GM23338 (cell line): ENCODE measurements around the gene P2RX7. TPM values are rescaled to one million over a fixed set of nuclear protein-coding genes. Genes with fewer than 3 reads are reported as not detected.

Source experiments
- ATAC-seq: fragments of 200-7000 bp; cut with Tn5 transposase; 3 replicates; pipeline ENCODE4 v1.9.1; 2020
- DNase-seq: peaks from one replicate; pipeline ENCODE4 v3.0.0-alpha.2; 2015; ENCODE audit warnings: low spot score
- H2AFZ ChIP-seq: fragments of 200-600 bp; sonication (generic); 2 replicates; pipeline ENCODE4 v1.8.0; 2016; ENCODE audit warnings: antibody characterized with exemption, mild to moderate bottlenecking, moderate library complexity
- H3F3A ChIP-seq: fragments of 200-600 bp; sonication (generic); replicated peaks from 2 replicates; pipeline ENCODE4 v1.8.0; 2017; ENCODE audit warnings: antibody characterized with exemption, mixed run types, low read depth
- H3K27ac ChIP-seq: fragments of 200-600 bp; sonication (generic); 2 replicates; pipeline ENCODE4 v1.6.1; 2016; ENCODE audit warnings: low read depth
- H3K27me3 ChIP-seq: fragments of 200-600 bp; sonication (generic); 2 replicates; pipeline ENCODE4 v1.8.0; 2016; ENCODE audit warnings: mild to moderate bottlenecking, mixed run types, moderate library complexity; ENCODE audit not compliant: insufficient read depth
- H3K36me3 ChIP-seq: fragments of 200-600 bp; sonication (generic); 2 replicates; pipeline ENCODE4 v1.8.0; 2016; ENCODE audit warnings: mild to moderate bottlenecking; ENCODE audit not compliant: insufficient read depth
- H3K4me1 ChIP-seq: fragments of 200-600 bp; sonication (generic); 2 replicates; pipeline ENCODE4 v1.8.0; 2016; ENCODE audit warnings: mild to moderate bottlenecking, moderate library complexity; ENCODE audit not compliant: insufficient read depth
- H3K4me2 ChIP-seq: fragments of 200-600 bp; sonication (generic); 2 replicates; pipeline ENCODE4 v1.7.1; 2017; ENCODE audit warnings: mixed run types
- H3K4me3 ChIP-seq: fragments of 200-600 bp; sonication (generic); 2 replicates; pipeline ENCODE4 v1.6.1; 2016; ENCODE audit warnings: mixed run types
- H3K79me2 ChIP-seq: fragments of 200-600 bp; sonication (generic); replicated peaks from 2 replicates; pipeline ENCODE4 v1.8.0; 2017; ENCODE audit warnings: mild to moderate bottlenecking; ENCODE audit not compliant: insufficient read depth
- H3K9me2 ChIP-seq: fragments of 200-600 bp; sonication (generic); 2 replicates; pipeline ENCODE4 v1.8.0; 2017; ENCODE audit not compliant: insufficient read depth
- H4K20me1 ChIP-seq: fragments of 200-600 bp; sonication (generic); replicated peaks from 2 replicates; pipeline ENCODE4 v1.8.0; 2017; ENCODE audit warnings: mild to moderate bottlenecking; ENCODE audit not compliant: insufficient read depth
- H3K27ac Mint-ChIP-seq: 2 replicates; pipeline ENCODE4 v1.8.0; 2020; ENCODE audit warnings: inconsistent platforms, mild to moderate bottlenecking, moderate library complexity, mixed read lengths
- H3K27me3 Mint-ChIP-seq: 3 replicates; pipeline ENCODE4 v1.8.0; 2022; ENCODE audit warnings: low read depth, mild to moderate bottlenecking, moderate library complexity, mixed read lengths, inconsistent platforms; ENCODE audit not compliant: insufficient read depth, poor library complexity
- H3K36me3 Mint-ChIP-seq: 3 replicates; pipeline ENCODE4 v1.8.0; 2021; ENCODE audit warnings: low read depth, mild to moderate bottlenecking, inconsistent platforms, moderate library complexity, mixed read lengths
- H3K4me1 Mint-ChIP-seq: 3 replicates; pipeline ENCODE4 v1.8.0; 2020; ENCODE audit warnings: mild to moderate bottlenecking, inconsistent platforms, mixed read lengths
- H3K4me3 Mint-ChIP-seq: 3 replicates; pipeline ENCODE4 v1.8.0; 2021; ENCODE audit warnings: moderate library complexity, mild to moderate bottlenecking, inconsistent platforms, mixed read lengths
- H3K9me3 Mint-ChIP-seq: 3 replicates; pipeline ENCODE4 v1.8.0; 2020; ENCODE audit warnings: moderate library complexity, mild to moderate bottlenecking, inconsistent platforms, mixed read lengths
- CREB1 ChIP-seq: fragments of 250-450 bp; sonication (Bioruptor Pico); IDR thresholded peaks from 2 replicates; pipeline ENCODE4 v1.5.0; 2020; ENCODE audit warnings: low read depth, mild to moderate bottlenecking, moderate library complexity
- ETS1 ChIP-seq: IDR thresholded peaks from 2 replicates; pipeline ENCODE4 v1.6.1; 2016; ENCODE audit warnings: antibody characterized with exemption
- EZH2phosphoT487 ChIP-seq: fragments of 200-600 bp; sonication (generic); IDR thresholded peaks from one replicate; pipeline ENCODE4 v1.8.1; 2018; ENCODE audit warnings: antibody characterized with exemption; ENCODE audit not compliant: unreplicated experiment
- REST ChIP-seq: IDR thresholded peaks from one replicate; pipeline ENCODE4 v1.6.1; 2018; ENCODE audit warnings: antibody characterized with exemption; ENCODE audit not compliant: unreplicated experiment
- ZNF462 ChIP-seq: fragments of 250-450 bp; sonication (Bioruptor Pico); IDR thresholded peaks from 2 replicates; pipeline ENCODE4 v1.5.0; 2020; ENCODE audit warnings: mild to moderate bottlenecking, moderate library complexity
- polyA plus RNA-seq: library from polyadenylated mRNA; unstranded; fragments of >200 nt; fragmentation: Nextera tagmentation; extraction: Ambion mirVana; gene quantifications from 2 replicates; pipeline ENCODE4 v1.2.1, GENCODE V29; 2016
- small RNA-seq: library from RNA; depleted of rRNA; stranded (forward); fragments of <200 nt; gene quantifications from one replicate; pipeline ENCODE3, GENCODE V24; 2014; ENCODE audit warnings: low replicate concordance
- total RNA-seq: library from RNA; depleted of rRNA; stranded (reverse); fragments of >200 nt; shearing (Covaris generic); gene quantifications from 2 replicates; pipeline ENCODE4 v1.2.3, GENCODE V29; 2014; rRNA removed

P2RX7 gene
- total and polyA plus RNA-seq, 2 experiments from 2014 or later, result 0.24 to 0.48 TPM

GRCh38 chr12:121237415-121237814 lies 104.7 kb downstream of the P2RX7 start:
- peaks cover 13% of the 10 kb centered on the region for H3K36me3 Mint-ChIP-seq
- H3K4me3 Mint-ChIP-seq, result no peak overlapping the region
- no peaks in the 10 kb centered on the region for H3K79me2 ChIP-seq
- no peaks in the 10 kb centered on the region for H3K27me3 ChIP-seq
- no peak overlapping the region for H3K27ac Mint-ChIP-seq
- no peak overlapping the region for H3K4me2 ChIP-seq
- H3K36me3 ChIP-seq, result no peaks in the 10 kb centered on the region
- no peak overlapping the region for H2AFZ ChIP-seq
- H3K4me1 Mint-ChIP-seq, result peaks cover 41% of the 10 kb centered on the region
- peaks cover 17% of the 10 kb centered on the region; the same call in 1 of the 2 replicates for H3K4me1 ChIP-seq
- H3K9me2 ChIP-seq, result no peaks in the 10 kb centered on the region; the same call in 1 of the 2 replicates
- no peaks in the 10 kb centered on the region for H3K9me3 Mint-ChIP-seq
- peaks cover 13% of the 10 kb centered on the region for H3K27me3 Mint-ChIP-seq
- no peak for ATAC-seq
- H3K4me3 ChIP-seq, result no peak overlapping the region
- TF ChIP-seq ETS1 (no peak), ZNF462 (CRISPR knock-in tag) (no peak), CREB1 (no peak), EZH2phosphoT487 (no peak), REST (no peak)
- H3K27ac ChIP-seq, result no peak overlapping the region
- H4K20me1 ChIP-seq, result no peaks in the 10 kb centered on the region; the same call in 1 of the 2 replicates
- no peak for DNase-seq
- no peaks in the 10 kb centered on the region for H3F3A ChIP-seq

Small RNA genes lying within 50 kb of the gene (small RNA-seq; reads per million reads assigned to genes)
- not detected for gene AC079602.1
- not detected for gene RF00156
- not detected for gene Z98941.1

Other genes starting within 250 kb of the P2RX7 start
- gene SPPL3, start 228.5 kb upstream of the P2RX7 start, total RNA-seq, result 25.2 and 27.8 TPM in 2 replicates
- gene SPPL3, start 228.5 kb upstream of the P2RX7 start, polyA plus RNA-seq, result 10.9 and 12.7 TPM in 2 replicates
- not detected in 2 replicates for gene HNF1A, start 154.3 kb upstream of the P2RX7 start, total RNA-seq
- 0.10 and 0.11 TPM in 2 replicates for gene HNF1A, start 154.3 kb upstream of the P2RX7 start, polyA plus RNA-seq
- 9.8 and 15.2 TPM in 2 replicates for gene C12orf43, start 116.4 kb upstream of the P2RX7 start, total RNA-seq
- gene C12orf43, start 116.4 kb upstream of the P2RX7 start, polyA plus RNA-seq, result 19.6 and 20.7 TPM in 2 replicates
- not detected in 2 replicates for gene OASL, start 93.6 kb upstream of the P2RX7 start, total RNA-seq
- gene OASL, start 93.6 kb upstream of the P2RX7 start, polyA plus RNA-seq, result not detected in 2 replicates
- 18.9 and 19.5 TPM in 2 replicates for gene P2RX4, start 77.3 kb downstream of the P2RX7 start, total RNA-seq
- 5.6 and 5.9 TPM in 2 replicates for gene P2RX4, start 77.3 kb downstream of the P2RX7 start, polyA plus RNA-seq
- 18.5 and 26.4 TPM in 2 replicates for gene CAMKK2, start 163.8 kb downstream of the P2RX7 start, total RNA-seq
- 9.5 and 10.3 TPM in 2 replicates for gene CAMKK2, start 163.8 kb downstream of the P2RX7 start, polyA plus RNA-seq
- gene ANAPC5, start 219.5 kb downstream of the P2RX7 start, total RNA-seq, result 114 and 125 TPM in 2 replicates
- gene ANAPC5, start 219.5 kb downstream of the P2RX7 start, polyA plus RNA-seq, result 62.4 and 65.9 TPM in 2 replicates